HG02588 (cell line): ENCODE results near the gene CD93.

Experiments
- ATAC-seq: cut with Tn5 transposase; IDR thresholded peaks from one replicate; pipeline ENCODE4 v1.9.1; 2021; ENCODE audit warnings: mild to moderate bottlenecking, moderate library complexity; ENCODE audit not compliant: unreplicated experiment

The CD93 gene

DNA sequence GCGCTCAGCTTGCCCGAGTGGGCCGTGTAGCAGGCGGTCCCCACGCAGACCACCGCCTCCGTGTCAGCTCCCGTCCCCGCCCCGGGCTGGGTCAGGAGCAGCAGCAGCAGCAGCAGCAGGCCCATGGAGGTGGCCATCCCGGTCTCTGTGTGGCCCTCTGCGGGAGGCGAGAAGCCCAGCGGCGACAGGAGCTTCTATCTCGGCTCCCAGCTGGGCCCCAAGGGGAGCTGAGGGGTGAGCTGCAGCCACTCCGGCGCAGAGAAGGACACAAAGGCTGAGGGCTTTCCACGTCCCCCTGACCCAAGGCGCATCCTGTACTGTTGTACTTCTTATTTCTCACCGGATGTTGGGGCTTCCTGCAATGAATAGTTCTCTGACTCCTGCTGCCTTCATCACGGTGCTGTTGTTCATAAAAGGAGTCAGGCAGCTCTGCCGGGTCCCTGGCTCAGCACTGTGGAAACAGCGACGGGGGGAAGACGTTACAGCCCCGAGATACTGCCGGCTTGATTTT lies at the start of gene CD93:
Gene CD93 (minus strand): TSS at position 269 of the 511 bp plus-strand sequence. CDS start 132 bp downstream, at position 137.
- ATAC-seq = no peak

DNA sequence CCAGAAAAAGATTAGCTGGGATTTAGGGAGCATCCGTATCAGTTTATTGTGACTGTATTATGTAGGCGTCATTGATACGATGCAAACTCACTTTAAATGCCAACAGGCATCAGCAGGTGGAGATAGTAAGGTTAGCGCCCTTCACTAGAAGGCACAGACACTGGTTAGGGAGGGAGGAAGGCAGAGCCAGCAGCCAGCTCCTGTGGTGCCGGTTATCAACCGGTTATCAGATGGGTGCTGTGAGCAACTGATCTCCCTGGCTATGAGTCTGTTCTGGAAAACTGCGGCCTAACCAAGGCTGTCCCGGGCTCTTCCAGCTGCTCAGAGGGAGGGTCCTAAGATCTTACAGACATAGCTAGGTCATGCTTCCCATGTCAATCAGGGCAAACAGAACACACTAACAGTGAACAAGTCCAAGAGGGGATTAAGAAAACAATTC lies 47.5 kb upstream of the CD93 start:
- no peak for ATAC-seq

DNA sequence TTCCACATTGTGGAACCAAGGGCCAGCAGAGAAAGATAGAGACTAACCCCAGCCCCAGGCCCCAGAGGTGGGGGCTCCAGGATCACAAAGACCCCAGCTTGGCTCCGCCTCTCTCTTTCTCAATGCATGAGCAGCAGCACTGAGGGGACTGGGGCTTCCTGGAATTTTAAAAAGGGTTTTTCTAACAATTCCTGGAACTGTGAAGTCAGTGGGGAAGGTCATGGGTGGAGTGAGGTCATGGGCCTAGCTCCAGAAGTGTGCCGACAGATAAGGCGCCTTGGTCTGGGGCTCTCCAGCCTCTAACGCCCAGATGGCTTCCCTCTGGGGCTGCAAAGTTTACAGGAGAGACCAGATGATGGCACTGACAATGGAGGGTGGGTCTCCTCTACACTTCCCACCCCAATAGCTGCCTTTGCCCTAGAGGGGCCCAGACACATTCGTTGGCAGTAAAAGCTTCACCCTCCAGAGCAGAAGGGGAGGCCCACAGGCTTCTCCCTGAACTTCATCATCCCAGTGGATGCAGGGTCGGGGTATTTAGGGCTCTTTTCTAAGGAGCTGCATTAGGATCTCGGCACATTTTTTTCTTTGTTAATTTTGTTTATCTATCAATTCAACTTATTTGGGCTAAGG lies 46.9 kb upstream of the CD93 start:
- ATAC-seq = no peak

- ATAC-seq = no peak
Observed at GRCh38 chr20:23132293-23132929, 46.3 kb upstream of the CD93 start.

- ATAC-seq = no peak
Observed at GRCh38 chr20:23131766-23132165, 45.6 kb upstream of the CD93 start.

GRCh38 chr20:23130622-23131140 lies 44.6 kb upstream of the CD93 start:
- ATAC-seq = no peak

GRCh38 chr20:23129891-23130621 lies 43.9 kb upstream of the CD93 start:
- ATAC-seq = no peak

DNA sequence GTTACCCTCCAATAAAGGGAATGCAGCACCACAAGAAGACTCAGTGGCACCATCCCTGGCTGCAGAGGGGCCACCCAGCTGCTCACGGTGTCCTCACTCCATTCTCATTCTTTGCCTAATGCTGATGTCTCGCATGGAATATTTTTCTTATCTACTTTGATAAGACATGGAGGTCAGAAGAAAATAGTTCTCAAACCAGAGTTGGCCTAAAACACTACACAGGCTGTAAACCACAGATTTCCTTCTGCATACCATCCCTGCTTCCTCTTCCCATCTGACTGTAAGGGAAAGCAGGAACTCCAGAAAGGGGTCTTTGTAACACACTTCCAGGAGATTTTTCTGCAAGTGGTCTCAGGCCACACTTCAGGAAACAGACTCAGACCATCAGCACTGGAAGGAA lies 43.1 kb upstream of the CD93 start:
- no peak for ATAC-seq

DNA sequence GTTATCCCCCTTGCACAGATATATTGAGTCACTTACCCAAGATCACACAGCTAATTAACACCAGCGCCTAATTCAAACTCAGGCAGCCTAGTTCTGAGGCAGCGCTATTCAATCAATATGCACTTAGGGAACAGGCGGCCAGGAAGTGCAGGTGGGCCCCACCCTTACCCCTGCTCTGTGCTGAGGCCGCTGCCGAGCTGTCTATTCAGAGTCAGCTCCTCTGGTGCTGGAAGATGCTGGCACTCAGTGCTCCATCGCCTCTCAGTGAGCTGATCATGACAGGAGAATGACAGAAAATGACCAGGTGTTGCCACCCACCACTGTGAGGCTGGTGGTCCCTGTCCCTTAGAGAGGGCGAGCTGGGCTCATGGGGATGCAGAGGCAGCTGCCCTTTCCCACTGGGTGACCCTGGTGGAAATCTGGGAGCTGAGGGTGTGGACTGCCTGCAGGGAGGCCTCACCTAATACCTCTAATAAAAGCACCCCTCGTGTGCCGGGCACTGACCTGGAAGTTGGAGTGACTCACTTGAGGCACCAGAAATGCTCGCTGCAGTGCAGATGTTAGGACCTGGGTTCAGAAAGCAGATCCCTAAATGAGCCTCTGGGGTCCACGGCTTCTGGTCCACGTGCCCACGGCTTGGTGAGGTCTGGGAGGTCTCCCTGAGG lies 42.5 kb upstream of the CD93 start:
- no peak for ATAC-seq

DNA sequence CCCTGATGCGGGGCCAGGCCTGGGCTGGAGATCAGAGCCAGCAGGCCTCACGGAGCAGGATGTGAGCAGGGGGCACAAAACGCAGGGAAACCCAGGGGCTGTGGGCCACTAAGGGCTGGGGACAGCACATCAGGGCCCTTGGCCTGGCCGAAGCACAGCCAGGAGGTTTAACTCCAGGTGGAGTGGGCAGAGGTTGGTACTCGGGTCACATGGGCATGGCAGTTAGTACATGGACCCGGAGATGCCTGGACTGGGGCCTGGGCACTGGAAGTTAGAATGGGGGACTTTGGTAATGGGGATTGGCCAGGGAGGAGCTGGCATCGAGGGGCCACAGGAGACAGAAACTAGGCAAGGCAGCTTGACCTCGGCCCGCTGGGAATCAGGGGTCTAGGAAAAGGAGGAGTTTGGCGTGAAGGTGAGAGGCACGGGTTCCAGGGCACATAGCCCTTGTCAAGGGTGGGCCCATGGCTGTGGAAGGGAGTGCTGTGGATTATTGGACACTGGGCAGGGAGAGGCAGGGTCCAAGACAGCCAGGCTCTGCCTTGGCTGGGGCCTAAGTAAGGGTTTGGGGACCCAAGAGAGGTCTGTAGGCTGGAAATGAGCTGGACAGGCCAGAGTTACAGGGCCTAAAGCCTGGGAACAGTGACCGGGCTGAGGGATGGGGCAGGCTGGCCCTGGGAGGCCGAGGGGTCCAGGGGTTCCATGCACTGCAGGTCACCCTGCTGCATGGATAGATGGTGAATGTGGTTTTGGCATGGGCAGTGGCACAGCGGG lies 41.6 kb upstream of the CD93 start:
- no peak for ATAC-seq

- ATAC-seq = no peak
Observed at GRCh38 chr20:23126281-23127061, 40.3 kb upstream of the CD93 start.

DNA sequence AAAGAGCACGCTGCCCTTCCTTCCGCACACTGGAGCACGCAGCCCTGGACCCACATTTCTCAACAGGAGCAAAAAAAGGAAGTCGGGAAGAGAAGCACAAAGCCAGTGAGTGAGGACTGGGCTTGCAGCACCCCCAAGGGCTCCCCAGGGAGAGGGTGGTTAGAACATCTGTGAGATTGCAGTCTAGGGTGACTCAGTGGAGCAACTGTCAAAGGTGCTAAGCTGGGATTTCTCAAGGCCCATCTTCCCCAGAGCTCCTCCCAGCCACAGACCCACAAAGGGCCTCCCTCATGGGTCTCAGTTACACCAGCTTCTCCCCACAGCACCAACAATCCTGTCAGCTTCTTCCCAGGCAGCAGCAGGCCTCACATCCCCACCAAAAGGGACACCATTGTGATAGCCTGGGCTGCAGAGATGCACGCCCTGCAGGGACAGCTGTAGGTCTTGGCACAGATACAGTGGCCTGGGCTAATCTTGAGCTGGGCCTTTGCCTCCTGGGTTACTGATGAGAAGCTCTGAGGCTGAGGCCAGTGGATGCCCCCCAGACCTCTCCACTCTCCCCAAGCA lies 39.6 kb upstream of the CD93 start:
- no peak for ATAC-seq

- ATAC-seq = no peak
Observed at GRCh38 chr20:23125159-23125558, 39.0 kb upstream of the CD93 start.

- no peak for ATAC-seq
Observed at GRCh38 chr20:23123886-23124285, 37.8 kb upstream of the CD93 start.

DNA sequence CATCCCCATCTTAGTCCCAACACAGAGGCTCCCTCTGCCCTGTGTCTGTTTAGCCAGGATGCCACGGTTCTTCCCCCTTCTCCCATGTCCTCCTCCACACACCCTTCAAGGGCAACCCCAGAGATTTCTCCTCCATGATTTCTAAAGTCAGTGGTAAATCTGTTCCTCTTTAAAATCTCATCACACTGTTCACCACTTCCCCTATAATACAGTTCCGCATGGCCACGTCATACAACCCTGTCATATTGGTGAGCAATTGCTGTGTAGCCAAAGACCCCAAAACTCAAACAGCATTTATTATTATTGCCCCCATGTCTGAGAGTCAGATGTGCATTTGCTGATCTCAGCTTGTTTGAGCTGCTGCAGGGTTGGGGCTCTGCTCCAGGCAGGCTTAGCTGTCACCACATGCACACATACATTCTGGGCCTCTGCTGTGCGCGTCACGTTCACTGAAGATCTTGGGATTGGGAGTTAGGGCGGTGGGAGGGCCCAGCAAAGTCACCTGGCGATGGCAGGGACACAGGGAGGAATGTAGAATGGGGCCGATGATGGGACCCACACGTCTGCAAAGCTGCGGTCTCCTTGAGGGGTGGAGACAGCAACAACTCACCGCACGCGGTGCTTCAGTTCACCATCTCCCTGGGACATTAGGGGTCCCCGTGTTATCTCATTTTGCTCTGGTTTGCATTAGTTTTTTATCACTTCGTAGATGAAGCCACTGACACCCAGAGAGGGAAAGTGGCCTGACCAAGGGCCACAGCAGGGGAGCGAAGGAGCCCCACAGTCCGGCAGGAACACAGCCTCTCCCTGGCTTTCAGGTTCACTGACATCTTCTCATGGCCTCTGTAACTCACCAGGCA lies 36.9 kb upstream of the CD93 start:
- no peak for ATAC-seq

DNA sequence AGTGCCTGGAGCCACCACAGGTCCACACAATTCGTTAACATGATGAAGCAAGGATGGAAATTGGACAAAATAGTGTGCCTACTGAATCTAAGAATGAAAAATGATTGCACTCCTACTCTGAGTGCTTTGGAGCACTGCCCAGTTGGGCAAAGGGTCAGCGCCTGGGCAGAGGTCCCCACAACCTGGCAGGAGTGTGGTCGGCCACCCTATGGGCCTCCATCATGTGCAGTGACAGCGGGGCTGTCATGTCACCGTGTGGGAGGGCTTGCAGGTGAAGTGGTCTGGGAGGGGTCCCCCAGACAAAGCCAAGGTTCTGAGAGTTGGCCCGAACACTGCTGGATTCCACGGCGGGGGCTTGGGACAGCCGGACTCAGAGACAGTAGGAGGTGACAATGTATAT lies 36.2 kb upstream of the CD93 start:
- ATAC-seq = no peak

- ATAC-seq = no peak
Observed at GRCh38 chr20:23121751-23122320, 35.7 kb upstream of the CD93 start.
